Measurements from ENCODE around the gene BCOR. TPM values are rescaled to one million over a fixed set of nuclear protein-coding genes. Genes with fewer than 3 reads are reported as not detected.

Gene BCOR
- total RNA-seq, 1 donor from 2014 or later, result 33.2 TPM

DNA sequence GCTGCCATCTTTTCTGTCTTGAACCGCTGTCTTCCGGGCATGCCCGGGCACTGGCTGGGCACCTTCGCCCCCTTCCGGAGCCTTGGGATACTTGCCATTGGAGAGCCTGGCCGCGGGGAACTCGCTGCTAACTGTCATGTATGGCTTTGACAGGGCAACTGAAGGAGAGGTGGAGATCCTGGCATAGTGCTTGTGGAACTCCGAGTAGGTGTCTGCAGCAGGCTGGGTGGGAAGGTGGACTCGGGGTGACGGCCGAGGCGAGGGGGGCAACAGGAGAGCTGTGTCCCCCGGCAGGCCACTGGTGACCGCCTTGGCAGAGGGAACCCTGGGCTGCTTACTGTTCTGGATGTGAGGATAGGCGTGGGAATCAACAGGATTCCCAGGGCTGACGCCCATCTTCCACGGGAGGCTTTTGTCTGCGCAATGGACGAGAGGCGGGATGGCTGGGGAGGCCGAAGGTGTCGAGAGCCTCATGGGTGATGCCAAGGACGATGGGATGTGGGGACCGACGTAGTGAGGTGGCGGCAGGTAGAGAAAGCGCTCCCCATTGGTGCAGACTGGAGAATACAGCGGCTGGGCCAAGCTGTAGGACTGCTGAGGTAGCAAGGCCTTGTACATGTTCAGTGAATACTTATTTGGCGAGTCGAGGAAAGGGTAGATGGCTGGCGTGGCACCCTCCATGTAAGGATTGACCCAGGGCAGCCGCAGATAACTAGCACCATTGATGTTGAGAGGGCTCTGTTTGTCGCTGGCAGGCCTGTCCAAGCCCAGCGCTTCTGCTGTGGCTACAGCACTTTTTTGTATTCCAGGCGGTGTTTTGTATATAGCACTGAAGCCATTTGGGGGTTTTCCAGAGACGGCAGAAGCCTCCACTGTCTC lies 23.4 kb downstream of the BCOR start:
- Mint-ChIP-seq H3K27ac (ENCODE audit: unreplicated experiment) (no peak overlapping the region), H3K9me3 (peaks cover 2% of the 10 kb centered on the region), H3K27me3 (ENCODE audit: low read depth) (no peaks in the 10 kb centered on the region), H3K4me3 (no peak overlapping the region), H3K4me1 (peaks cover 26% of the 10 kb centered on the region), H3K36me3 (ENCODE audit: low read depth) (peaks cover 25% of the 10 kb centered on the region)
- DNase-seq (ENCODE audit: low read depth, low spot score), result no peak
- TF ChIP-seq, protein P1, sequence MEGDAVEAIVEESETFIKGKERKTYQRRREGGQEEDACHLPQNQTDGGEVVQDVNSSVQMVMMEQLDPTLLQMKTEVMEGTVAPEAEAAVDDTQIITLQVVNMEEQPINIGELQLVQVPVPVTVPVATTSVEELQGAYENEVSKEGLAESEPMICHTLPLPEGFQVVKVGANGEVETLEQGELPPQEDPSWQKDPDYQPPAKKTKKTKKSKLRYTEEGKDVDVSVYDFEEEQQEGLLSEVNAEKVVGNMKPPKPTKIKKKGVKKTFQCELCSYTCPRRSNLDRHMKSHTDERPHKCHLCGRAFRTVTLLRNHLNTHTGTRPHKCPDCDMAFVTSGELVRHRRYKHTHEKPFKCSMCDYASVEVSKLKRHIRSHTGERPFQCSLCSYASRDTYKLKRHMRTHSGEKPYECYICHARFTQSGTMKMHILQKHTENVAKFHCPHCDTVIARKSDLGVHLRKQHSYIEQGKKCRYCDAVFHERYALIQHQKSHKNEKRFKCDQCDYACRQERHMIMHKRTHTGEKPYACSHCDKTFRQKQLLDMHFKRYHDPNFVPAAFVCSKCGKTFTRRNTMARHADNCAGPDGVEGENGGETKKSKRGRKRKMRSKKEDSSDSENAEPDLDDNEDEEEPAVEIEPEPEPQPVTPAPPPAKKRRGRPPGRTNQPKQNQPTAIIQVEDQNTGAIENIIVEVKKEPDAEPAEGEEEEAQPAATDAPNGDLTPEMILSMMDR (conservative IDR thresholded peaks at IDR 0.05), result no peak

GRCh38 chrX:40073439-40074054 lies 24.2 kb downstream of the BCOR start:
- Mint-ChIP-seq H3K27me3 (ENCODE audit: low read depth) (no peaks in the 10 kb centered on the region), H3K9me3 (peaks cover 2% of the 10 kb centered on the region), H3K36me3 (ENCODE audit: low read depth) (peaks cover 31% of the 10 kb centered on the region), H3K4me1 (peaks cover 20% of the 10 kb centered on the region), H3K4me3 (no peak overlapping the region), H3K27ac (ENCODE audit: unreplicated experiment) (no peak overlapping the region)
- TF ChIP-seq, protein P1 (conservative IDR thresholded peaks at IDR 0.05), result no peak
- DNase-seq (ENCODE audit: low read depth, low spot score), result no peak

- H3K36me3 Mint-ChIP-seq (ENCODE audit: low read depth), result peaks cover 41% of the 10 kb centered on the region
- no peak overlapping the region for H3K4me3 Mint-ChIP-seq
- H3K4me1 Mint-ChIP-seq, result peaks cover 18% of the 10 kb centered on the region
- no peak for DNase-seq (ENCODE audit: low read depth, low spot score)
- H3K27me3 Mint-ChIP-seq (ENCODE audit: low read depth), result no peaks in the 10 kb centered on the region
- peaks cover 5% of the 10 kb centered on the region for H3K9me3 Mint-ChIP-seq
- H3K27ac Mint-ChIP-seq (ENCODE audit: unreplicated experiment), result no peak overlapping the region
- TF ChIP-seq, protein P1 (conservative IDR thresholded peaks at IDR 0.05), result no peak
Observed at GRCh38 chrX:40072246-40072645, 25.5 kb downstream of the BCOR start.

DNA sequence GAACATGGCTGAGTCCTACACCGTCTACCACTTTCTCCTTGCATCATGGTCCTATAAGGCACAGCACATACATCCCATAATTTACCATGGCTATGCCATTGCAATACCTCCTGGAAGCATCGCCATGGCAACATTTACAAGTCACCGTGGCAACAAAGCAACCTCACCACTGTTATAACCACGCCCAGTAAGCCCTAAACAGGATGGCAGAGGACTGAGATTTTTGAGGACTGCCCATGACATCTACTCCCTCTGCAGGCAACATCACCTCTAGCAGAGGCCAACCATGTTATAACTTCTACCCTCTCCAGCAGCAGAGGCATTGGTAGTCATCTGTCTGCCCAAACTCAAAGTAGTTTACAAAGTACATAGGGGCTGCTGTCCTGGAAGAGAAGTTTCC lies 29.7 kb downstream of the BCOR start:
- TF ChIP-seq, protein P1 (conservative IDR thresholded peaks at IDR 0.05), result no peak
- Mint-ChIP-seq H3K4me3 (no peak overlapping the region), H3K36me3 (ENCODE audit: low read depth) (peaks cover 42% of the 10 kb centered on the region), H3K9me3 (peaks cover 2% of the 10 kb centered on the region), H3K27me3 (ENCODE audit: low read depth) (no peaks in the 10 kb centered on the region), H3K4me1 (peaks cover 26% of the 10 kb centered on the region), H3K27ac (ENCODE audit: unreplicated experiment) (no peak overlapping the region)
- no peak for DNase-seq (ENCODE audit: low read depth, low spot score)

GRCh38 chrX:40066700-40067099 lies 31.1 kb downstream of the BCOR start:
- no peak overlapping the region for H3K27ac Mint-ChIP-seq (ENCODE audit: unreplicated experiment)
- H3K4me1 Mint-ChIP-seq, result peaks cover 38% of the 10 kb centered on the region
- TF ChIP-seq, protein P1 (conservative IDR thresholded peaks at IDR 0.05), result no peak
- H3K9me3 Mint-ChIP-seq, result peaks cover 2% of the 10 kb centered on the region
- no peak for DNase-seq (ENCODE audit: low read depth, low spot score)
- H3K27me3 Mint-ChIP-seq (ENCODE audit: low read depth), result no peaks in the 10 kb centered on the region
- H3K36me3 Mint-ChIP-seq (ENCODE audit: low read depth), result peaks cover 40% of the 10 kb centered on the region
- no peak overlapping the region for H3K4me3 Mint-ChIP-seq

Measured in neural crest cell (in vitro differentiated cells).